Adipose tissue (tissue), 3 donors: ENCODE measurements around the gene UGT2B17. TPM values are rescaled to one million over a fixed set of nuclear protein-coding genes. Genes with fewer than 3 reads are reported as not detected.
"Not testable (repeated sequence)": the region's sequence is repeated elsewhere in the genome, so short reads cannot be mapped to it uniquely, and the experiment has no call there.

Source experiments
- H3K27ac ChIP-seq: one replicate; pipeline ENCODE4 v1.5.1; 2013; ENCODE audit warnings: low read depth, low read length
- WGBS, 3 donors: extraction: QIAGEN DNeasy Blood & Tissue Kit; methylation state at CpG; one replicate each; pipeline ENCODE4 v1.1.7; 2013; 5-methylcytosine and 5-hydroxymethylcytosine counted together
- polyA plus RNA-seq, 3 donors: library from polyadenylated mRNA; stranded (reverse); fragments of 200-250 nt; gene quantifications; one replicate each; pipeline ENCODE4 v1.2.3, GENCODE V29; 2013
- donor health status: healthy with polysubstance abuse.
- donor health status: Bipolar disorder and iron deficiency.
- donor health status: healthy.

UGT2B17 gene
- polyA plus RNA-seq, 3 donors = 0.56 TPM; not detected in 2

DNA sequence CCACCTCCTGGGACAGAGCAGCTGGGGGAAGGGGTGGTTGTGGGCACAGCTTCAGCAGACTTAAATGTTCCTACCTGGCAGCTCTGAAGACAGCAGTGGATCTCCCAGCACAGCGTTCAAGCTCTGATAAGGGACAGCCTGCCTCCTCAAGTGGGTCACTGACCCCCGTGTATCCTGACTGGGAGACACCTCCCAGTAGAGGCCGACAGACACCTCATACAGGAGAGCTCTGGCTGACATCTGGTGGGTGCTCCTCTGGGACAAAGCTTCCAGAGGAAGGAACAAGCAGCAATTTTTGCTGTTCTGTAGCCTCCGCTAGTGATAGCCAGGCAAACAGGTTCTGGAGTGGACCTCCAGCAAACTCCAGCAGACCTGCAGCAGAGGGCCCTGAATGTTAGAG, 72.7 kb downstream of the UGT2B17 start:
- 70 to 87% (median 82%) methylated on average over 4 of the region's 4 CpGs for WGBS, 3 donors
- not testable (repeated sequence) for H3K27ac ChIP-seq

DNA sequence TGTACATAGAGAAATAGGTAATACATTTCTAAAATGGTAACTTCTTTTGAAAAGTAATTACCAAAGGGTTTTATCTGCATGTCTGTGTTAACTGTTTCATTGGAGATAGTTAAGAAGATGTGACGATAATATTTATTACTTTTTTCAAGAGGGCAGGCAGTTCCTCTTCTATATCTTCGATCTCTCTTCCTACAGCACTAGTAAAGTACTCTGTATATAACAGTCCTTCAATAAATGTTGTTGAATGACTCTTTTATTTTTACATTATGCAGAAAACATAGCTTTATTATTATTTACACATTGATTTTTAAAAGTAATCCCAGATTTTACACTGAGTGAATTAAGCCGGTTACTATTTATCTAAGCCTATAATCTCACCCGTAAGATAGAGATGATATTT, 77.1 kb downstream of the UGT2B17 start:
- H3K27ac ChIP-seq = no peak overlapping the region
- WGBS, 3 donors = 29 to 69% (median 68%) methylated on average over 4 of the region's 4 CpGs

DNA sequence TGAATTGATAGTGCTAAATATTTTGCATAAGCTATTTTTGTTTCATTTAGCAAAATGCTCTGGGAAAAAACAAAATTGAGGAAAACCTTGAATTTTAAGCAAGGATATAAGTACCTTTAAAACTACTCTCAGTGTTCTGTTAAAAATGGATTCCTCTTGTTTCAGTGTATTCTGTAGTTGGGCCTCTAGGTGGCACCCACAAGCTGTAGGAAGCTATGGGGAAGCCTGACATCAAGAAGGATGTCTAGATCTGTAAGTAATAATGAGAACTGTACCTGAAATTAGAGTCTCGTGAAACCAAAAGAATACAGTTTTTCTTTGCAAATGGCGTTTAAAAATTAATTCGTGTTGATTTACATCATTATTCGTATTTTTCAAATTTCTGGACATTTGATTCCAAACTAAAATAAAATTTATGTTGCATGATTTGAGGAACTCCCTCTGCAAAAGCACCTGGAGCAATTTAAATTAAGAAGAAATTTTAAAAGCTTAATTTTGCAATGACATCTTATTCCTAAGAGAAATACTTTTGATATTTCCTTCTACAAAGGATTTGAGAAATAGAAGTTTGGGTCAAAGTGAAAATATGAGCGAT, 77.6 kb downstream of the UGT2B17 start:
- H3K27ac ChIP-seq = no peak overlapping the region
- WGBS, 3 donors = 10 to 20% (median 18%) methylated on average over 5 of the region's 5 CpGs

DNA sequence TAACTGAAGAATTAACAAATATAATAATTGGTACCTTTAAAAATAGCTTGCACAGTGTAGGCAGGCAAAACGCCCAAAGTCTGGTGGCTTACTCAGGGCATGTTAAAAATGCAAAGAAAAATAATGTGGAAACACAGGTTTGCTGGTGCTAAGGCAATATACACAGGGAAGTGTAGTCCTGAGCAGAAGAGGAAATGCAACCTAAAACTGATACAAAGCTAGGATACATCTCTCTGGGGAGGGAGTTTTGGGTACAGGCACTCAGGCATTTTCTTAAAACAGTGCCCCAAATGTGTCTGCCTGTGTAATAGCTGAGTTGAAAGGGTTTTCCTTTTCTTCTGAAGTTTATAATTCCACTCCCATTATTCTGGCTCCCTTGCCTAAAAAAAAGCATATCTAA, 81.4 kb downstream of the UGT2B17 start:
- WGBS, 3 donors = 8 to 27% (median 24%) methylated on average over 1 of the region's 1 CpG
- H3K27ac ChIP-seq = no peak overlapping the region

DNA sequence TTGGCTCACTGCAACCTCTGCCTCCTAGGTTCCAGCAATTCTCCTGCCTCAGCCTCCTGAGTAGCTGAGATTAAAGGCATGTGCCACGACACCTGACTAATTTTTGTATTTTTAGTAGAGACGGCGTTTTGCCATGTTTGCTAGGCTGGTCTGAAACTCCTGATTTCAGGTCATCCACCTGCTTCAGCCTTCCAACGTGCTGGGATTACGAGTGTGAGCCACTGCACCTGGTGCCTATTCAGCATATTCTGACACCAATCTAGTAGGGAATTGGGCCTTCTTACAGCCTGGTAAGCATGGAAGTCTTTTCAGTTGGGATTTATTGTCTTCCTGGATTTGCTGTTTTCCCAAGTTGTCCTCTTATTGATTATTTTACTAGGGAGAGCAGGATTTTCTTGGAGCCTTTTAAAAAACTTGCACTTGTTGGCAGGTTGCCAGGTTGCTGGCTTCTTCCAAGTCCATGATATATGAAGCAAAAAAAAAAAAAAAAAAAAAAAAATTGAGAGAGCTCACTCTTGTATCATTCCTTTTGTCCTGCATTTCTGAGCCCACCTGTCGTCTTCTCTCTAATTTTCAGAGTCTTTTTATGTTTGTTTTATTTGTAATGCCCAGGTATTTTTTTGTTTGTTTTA, 85.2 kb downstream of the UGT2B17 start:
- H3K27ac ChIP-seq = no peak overlapping the region
- 69 to 79% (median 72%) methylated on average over 6 of the region's 6 CpGs for WGBS, 3 donors

DNA sequence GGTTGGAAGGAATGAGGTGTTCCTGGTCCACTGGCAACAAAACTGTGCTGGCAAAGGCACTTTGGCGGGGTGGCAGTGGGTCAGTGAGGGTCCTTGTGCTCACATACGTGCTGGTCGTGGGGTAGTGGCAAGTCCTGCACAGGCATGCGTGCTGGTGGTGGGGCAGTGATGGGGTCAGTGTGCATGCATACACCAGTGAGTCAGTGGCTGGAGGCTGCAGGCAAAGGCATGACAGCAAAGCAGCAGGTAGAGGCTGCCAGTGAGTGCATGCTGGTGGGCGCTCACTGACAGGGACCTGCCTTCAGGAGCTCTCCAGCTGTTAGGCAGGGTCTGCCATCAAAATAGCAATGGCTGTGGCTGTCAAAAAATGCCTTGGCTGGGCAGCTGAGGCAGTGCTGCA, 86.8 kb downstream of the UGT2B17 start:
- H3K27ac ChIP-seq = no peak overlapping the region
- whole genome bisulfite sequencing, 3 donors = 60 to 75% (median 68%) methylated on average over 5 of the region's 5 CpGs

Other genes starting within 250 kb of the UGT2B17 start
- 10 to 100 TPM; 29.4 to 42.4 (median 37.6) TPM for gene YTHDC1, start 226.2 kb downstream of the UGT2B17 start, polyA plus RNA-seq
- under 1 TPM in 2 of 3 donors, not detected in 1; 0.33 to 0.69 TPM for gene TMPRSS11E, start 128.9 kb downstream of the UGT2B17 start, polyA plus RNA-seq
- 10 to 100 TPM in 1 of 3 donors, 1 to 10 TPM in 2; 1.1 to 23.5 (median 2.1) TPM for gene UGT2B15, start 94.3 kb upstream of the UGT2B17 start, polyA plus RNA-seq
- not detected for gene UGT2B10, start 239.7 kb upstream of the UGT2B17 start, polyA plus RNA-seq